Smooth muscle cell (in vitro differentiated cells): Measurements from ENCODE around the gene RPS6KA2. TPM values are rescaled to one million over a fixed set of nuclear protein-coding genes. Genes with fewer than 3 reads are reported as not detected.

Source experiments
- DNase-seq: peaks from one replicate; lab custom pipeline; 2025; ENCODE audit not compliant: unreplicated experiment; lab: John Stamatoyannopoulos, UW
- H2AFZ ChIP-seq: fragments of 200-600 bp; sonication (generic); 2 replicates; pipeline ENCODE4 v1.6.0; 2016; ENCODE audit warnings: antibody characterized with exemption, low read depth, mild to moderate bottlenecking
- H3F3A ChIP-seq: fragments of 200-600 bp; sonication (generic); 2 replicates; pipeline ENCODE4 v1.6.0; 2017; ENCODE audit warnings: antibody characterized with exemption, low read depth
- H3K27ac ChIP-seq: fragments of 200-600 bp; sonication (generic); 2 replicates; pipeline ENCODE4 v1.5.1; 2016; ENCODE audit warnings: low read depth, mild to moderate bottlenecking
- H3K27me3 ChIP-seq: fragments of 200-600 bp; sonication (generic); 2 replicates; pipeline ENCODE4 v1.6.1; 2016; ENCODE audit warnings: low read depth, mild to moderate bottlenecking
- H3K36me3 ChIP-seq: fragments of 200-600 bp; sonication (generic); 2 replicates; pipeline ENCODE4 v1.5.1; 2016; ENCODE audit warnings: low read depth
- H3K4me1 ChIP-seq: fragments of 200-600 bp; sonication (generic); 2 replicates; pipeline ENCODE4 v1.5.1; 2016; ENCODE audit warnings: low read depth
- H3K4me2 ChIP-seq: fragments of 200-600 bp; sonication (generic); 2 replicates; pipeline ENCODE4 v1.6.0; 2016; ENCODE audit warnings: mild to moderate bottlenecking
- H3K4me3 ChIP-seq: fragments of 200-600 bp; sonication (generic); 2 replicates; pipeline ENCODE4 v1.5.1; 2016; ENCODE audit warnings: mild to moderate bottlenecking
- H3K79me2 ChIP-seq: fragments of 200-600 bp; sonication (generic); 2 replicates; pipeline ENCODE4 v1.6.0; 2016; ENCODE audit warnings: low read depth, mild to moderate bottlenecking
- H3K9ac ChIP-seq: fragments of 200-600 bp; sonication (generic); 2 replicates; pipeline ENCODE4 v1.6.0; 2016; ENCODE audit warnings: low read depth
- H3K9me3 ChIP-seq: fragments of 200-600 bp; sonication (generic); replicated peaks from 2 replicates; pipeline ENCODE4 v1.5.1; 2016; ENCODE audit warnings: low read depth
- H4K20me1 ChIP-seq: fragments of 200-600 bp; sonication (generic); 2 replicates; pipeline ENCODE4 v1.6.0; 2016; ENCODE audit warnings: low read depth
- WGBS: methylation state at CpG from one replicate; pipeline ENCODE4 v1.1.7; 2016; ENCODE audit warnings: low lambda C conversion rate; 5-methylcytosine and 5-hydroxymethylcytosine counted together
- polyA plus RNA-seq: library from polyadenylated mRNA; unstranded; fragments of >200 nt; fragmentation: Nextera tagmentation; extraction: Ambion mirVana; gene quantifications from 2 replicates; pipeline ENCODE4 v1.2.1, GENCODE V29; 2016
- total RNA-seq: library from RNA; depleted of rRNA; stranded (reverse); fragments of >200 nt; gene quantifications from 2 replicates; pipeline ENCODE4 v1.2.3, GENCODE V29; 2014
- TF ChIP-seq, protein P1 (sequence below): fragments of 200-600 bp; sonication (generic); IDR thresholded peaks from 2 replicates; pipeline ENCODE4 v1.5.1; 2017; ENCODE audit warnings: borderline replicate concordance, mild to moderate bottlenecking, antibody characterized with exemption; ENCODE audit not compliant: insufficient read depth, poor library complexity, severe bottlenecking

Gene RPS6KA2
- total and polyA plus RNA-seq, 2 experiments from 2014 or later, result 7.8 to 10.4 TPM

GRCh38 chr6:166553563-166554271 is 73.3 kb downstream of the RPS6KA2 start:
- WGBS, result 80% methylated on average over 13 of the region's 13 CpGs
- Histone ChIP-seq H3K9ac (no peak overlapping the region), H3F3A (no peaks in the 10 kb centered on the region), H3K4me1 (peaks cover 16% of the 10 kb centered on the region), H3K4me2 (no peak overlapping the region), H3K79me2 (no peaks in the 10 kb centered on the region), H3K27ac (no peak overlapping the region), H4K20me1 (peaks cover 6% of the 10 kb centered on the region), H3K27me3 (no peaks in the 10 kb centered on the region), H2AFZ (no peak overlapping the region), H3K36me3 (no peaks in the 10 kb centered on the region), H3K4me3 (no peak overlapping the region), H3K9me3 (no peaks in the 10 kb centered on the region)
- no peak for DNase-seq
- TF ChIP-seq, protein P1, sequence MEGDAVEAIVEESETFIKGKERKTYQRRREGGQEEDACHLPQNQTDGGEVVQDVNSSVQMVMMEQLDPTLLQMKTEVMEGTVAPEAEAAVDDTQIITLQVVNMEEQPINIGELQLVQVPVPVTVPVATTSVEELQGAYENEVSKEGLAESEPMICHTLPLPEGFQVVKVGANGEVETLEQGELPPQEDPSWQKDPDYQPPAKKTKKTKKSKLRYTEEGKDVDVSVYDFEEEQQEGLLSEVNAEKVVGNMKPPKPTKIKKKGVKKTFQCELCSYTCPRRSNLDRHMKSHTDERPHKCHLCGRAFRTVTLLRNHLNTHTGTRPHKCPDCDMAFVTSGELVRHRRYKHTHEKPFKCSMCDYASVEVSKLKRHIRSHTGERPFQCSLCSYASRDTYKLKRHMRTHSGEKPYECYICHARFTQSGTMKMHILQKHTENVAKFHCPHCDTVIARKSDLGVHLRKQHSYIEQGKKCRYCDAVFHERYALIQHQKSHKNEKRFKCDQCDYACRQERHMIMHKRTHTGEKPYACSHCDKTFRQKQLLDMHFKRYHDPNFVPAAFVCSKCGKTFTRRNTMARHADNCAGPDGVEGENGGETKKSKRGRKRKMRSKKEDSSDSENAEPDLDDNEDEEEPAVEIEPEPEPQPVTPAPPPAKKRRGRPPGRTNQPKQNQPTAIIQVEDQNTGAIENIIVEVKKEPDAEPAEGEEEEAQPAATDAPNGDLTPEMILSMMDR, result no peak

GRCh38 chr6:166552600-166552999 is 74.5 kb downstream of the RPS6KA2 start:
- Histone ChIP-seq H3K27me3 (no peaks in the 10 kb centered on the region), H3K4me3 (no peak overlapping the region), H3K27ac (no peak overlapping the region), H3K4me1 (peaks cover 16% of the 10 kb centered on the region), H3K4me2 (no peak overlapping the region), H4K20me1 (peaks cover 6% of the 10 kb centered on the region), H3K79me2 (no peaks in the 10 kb centered on the region), H3K9me3 (no peaks in the 10 kb centered on the region), H2AFZ (no peak overlapping the region), H3K9ac (no peak overlapping the region), H3F3A (no peaks in the 10 kb centered on the region), H3K36me3 (no peaks in the 10 kb centered on the region)
- WGBS, result 88% methylated on average over 7 of the region's 7 CpGs
- TF ChIP-seq, protein P1, result no peak
- no peak for DNase-seq

- no peak overlapping the region for H3K27ac ChIP-seq
- no peaks in the 10 kb centered on the region for H3F3A ChIP-seq
- no peak overlapping the region for H3K9ac ChIP-seq
- H3K9me3 ChIP-seq, result no peaks in the 10 kb centered on the region
- peaks cover 6% of the 10 kb centered on the region for H4K20me1 ChIP-seq
- no peak overlapping the region for H3K4me2 ChIP-seq
- 73% methylated on average over 16 of the region's 16 CpGs for WGBS
- DNase-seq, result no peak
- TF ChIP-seq, protein P1, result no peak
- H3K27me3 ChIP-seq, result no peaks in the 10 kb centered on the region
- peaks cover 16% of the 10 kb centered on the region for H3K4me1 ChIP-seq
- H3K79me2 ChIP-seq, result no peaks in the 10 kb centered on the region
- H3K4me3 ChIP-seq, result no peak overlapping the region
- no peak overlapping the region for H2AFZ ChIP-seq
- H3K36me3 ChIP-seq, result no peaks in the 10 kb centered on the region
Measured at GRCh38 chr6:166551754-166552495, 75.1 kb downstream of the RPS6KA2 start.

DNA sequence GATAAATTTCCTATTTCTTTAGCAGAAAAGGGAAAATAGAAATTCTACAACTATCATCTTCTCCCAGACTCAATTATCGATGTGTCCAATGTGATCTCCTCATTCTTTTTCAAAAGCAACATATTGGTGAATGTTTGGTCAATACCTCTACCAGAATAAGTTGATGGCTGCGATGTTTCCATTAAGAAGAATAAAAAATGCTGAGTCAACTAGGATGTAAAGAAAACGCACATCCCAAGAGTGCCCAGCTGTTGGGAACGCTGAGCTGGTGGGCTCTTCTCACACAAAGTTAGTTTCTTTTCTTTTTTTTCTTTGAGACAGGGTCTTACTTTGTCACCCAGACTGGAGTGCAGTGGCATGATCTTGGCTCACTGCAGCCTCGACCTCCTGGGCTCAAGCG is 80.4 kb downstream of the RPS6KA2 start:
- H3K4me3 ChIP-seq, result no peak overlapping the region
- H3K79me2 ChIP-seq, result no peaks in the 10 kb centered on the region
- H3K36me3 ChIP-seq, result no peaks in the 10 kb centered on the region
- no peaks in the 10 kb centered on the region for H4K20me1 ChIP-seq
- WGBS, result 95% methylated on average over 6 of the region's 6 CpGs
- H3F3A ChIP-seq, result no peaks in the 10 kb centered on the region
- no peak overlapping the region for H3K27ac ChIP-seq
- H3K9ac ChIP-seq, result no peak overlapping the region
- H3K4me1 ChIP-seq, result peaks cover 3% of the 10 kb centered on the region
- no peaks in the 10 kb centered on the region for H3K27me3 ChIP-seq
- no peaks in the 10 kb centered on the region for H3K9me3 ChIP-seq
- no peak overlapping the region for H3K4me2 ChIP-seq
- DNase-seq, result no peak
- TF ChIP-seq, protein P1, result no peak
- no peak overlapping the region for H2AFZ ChIP-seq
